ENCODE data around the gene MTHFD1L. TPM values are rescaled to one million over a fixed set of nuclear protein-coding genes. Genes with fewer than 3 reads are reported as not detected.

Gene MTHFD1L
- total and polyA plus RNA-seq, 2 of the 8 experiments (the other 6 are each of a cell fraction or from before 2014, with no cell fraction given), result 29.2 to 105 TPM

DNA sequence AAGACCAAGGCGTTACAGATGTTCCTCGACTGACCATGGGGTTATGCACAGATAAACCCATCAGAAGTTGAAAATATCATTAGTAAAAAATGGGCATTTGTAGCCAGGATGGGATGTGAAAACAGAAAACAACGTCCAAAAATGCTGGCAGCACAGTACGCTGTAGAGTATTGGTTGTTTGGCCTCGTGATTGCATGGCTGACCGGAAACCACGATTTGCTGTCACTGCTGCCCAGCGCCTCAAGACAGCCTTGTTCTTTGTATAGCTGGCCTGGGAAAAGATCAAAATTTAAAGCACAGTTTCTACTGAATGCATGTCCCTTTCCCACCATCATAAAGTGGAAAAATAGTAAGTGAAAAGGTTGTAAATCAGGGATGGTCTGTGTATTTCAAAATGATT, 41.9 kb downstream of the MTHFD1L start (continued):
- TF ChIP-seq GABPA (IDR thresholded peaks at IDR 0.05; ENCODE audit: borderline replicate concordance, insufficient read depth, low read length) (no peak), PHF8 (conservative IDR thresholded peaks at IDR 0.05; ENCODE audit: low read depth, low read length) (no peak), ZNF274 (IDR thresholded peaks at IDR 0.05; ENCODE audit: borderline replicate concordance, extremely low read depth, low read length) (no peak), RXRA (IDR thresholded peaks at IDR 0.05; ENCODE audit: insufficient read depth, low read depth, low read length) (no peak), JUN (IDR thresholded peaks at IDR 0.05; ENCODE audit: low read depth, low read length) (no peak)

All from H1 (cell line).